HG03103 (cell line): Measurements from ENCODE around the gene NAA40.

ENCODE experiments used
- ATAC-seq: cut with Tn5 transposase; IDR thresholded peaks from one replicate; pipeline ENCODE4 v1.9.1; 2021; ENCODE audit warnings: low read depth; ENCODE audit not compliant: unreplicated experiment

The NAA40 gene

DNA sequence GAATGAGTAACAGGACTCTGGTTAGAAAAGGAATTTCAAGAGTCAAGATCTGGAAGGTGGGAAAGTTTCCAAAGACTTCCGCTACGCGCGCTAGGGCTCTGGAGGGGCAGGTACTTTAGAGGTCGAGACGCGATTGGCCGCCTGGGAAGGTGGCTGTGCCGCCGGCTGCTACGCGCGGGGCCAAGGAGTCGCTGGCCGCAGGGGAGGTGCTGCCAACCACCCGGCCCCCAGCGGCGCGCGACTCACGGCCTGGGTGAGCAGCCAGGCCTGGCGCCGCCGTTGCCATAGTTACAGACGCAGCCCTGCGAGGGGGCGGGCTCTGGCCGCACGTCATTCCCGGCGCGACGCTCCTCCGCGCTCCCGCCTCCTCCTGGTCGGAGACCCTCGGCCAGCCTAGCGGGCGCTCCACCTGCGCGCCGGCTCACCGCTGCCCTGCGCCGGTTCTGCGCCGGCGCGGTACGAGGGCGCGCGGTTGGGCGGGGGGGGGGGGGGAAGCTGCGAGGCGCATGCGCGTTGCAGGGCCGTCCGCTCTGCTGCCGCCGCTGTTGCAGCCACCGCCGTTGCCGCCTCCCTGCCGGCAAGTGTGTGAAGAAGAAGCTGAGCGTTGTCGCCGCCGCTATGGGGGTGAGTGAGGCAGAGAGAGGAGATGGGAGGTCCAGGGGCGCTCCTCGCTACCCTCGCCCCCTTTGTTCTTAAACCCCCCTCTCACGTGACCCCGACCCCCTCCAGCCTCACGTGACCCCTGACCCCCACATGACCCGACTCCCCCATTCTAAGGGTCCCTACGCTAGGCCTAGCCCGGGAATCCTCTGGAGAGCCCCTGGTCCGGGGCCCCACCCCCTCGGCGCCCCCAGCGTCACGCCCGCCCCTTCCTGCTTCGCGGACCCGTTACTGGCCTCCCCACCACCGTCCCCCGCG lies at the start of gene NAA40:
Gene NAA40, plus strand, starts transcription at position 524 of the 918 bp plus-strand sequence. Its CDS starts 95 bp downstream, at position 619.
- peak; percentile 87 for ATAC-seq

DNA sequence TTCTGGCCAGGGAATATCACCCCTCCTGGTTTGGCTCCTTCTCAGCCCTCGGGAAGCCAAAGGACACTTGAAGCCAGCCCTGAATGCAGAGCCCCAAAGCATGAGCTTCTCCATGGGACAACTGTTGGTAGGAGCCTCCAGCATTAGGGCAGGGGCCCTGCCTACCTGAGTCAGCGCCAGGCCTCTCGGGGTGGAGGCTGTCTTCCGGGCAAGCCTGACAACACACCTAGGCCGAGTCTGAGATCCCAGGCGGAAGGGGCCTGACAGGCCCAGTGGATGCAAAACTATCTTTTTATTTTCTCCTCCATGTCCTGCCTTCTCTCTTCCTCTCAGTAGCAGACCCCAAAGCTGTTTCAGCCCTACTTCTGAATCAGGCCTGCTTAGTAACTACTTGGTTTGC lies 49.5 kb upstream of the NAA40 start:
- no peak for ATAC-seq

DNA sequence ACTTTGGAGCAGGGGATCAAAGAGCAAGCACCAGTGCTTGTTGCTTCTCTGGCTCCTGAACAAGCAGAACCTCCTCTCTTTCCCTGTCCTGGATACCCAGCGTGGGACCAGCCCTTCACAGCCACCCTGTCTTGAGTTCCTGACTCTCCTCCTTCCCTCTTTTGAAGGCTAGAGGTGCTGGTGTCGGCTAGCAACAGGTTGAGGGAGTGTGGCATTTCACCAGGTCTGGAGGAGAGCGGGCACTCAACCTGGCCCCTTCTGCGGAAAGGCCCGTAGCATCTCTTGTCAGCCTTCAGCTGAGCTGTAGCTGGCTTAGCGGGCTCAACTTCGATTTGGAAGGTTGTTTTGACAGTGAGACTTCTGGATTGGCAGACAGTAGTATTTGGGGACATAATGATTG lies 48.4 kb upstream of the NAA40 start:
- ATAC-seq, result no peak

DNA sequence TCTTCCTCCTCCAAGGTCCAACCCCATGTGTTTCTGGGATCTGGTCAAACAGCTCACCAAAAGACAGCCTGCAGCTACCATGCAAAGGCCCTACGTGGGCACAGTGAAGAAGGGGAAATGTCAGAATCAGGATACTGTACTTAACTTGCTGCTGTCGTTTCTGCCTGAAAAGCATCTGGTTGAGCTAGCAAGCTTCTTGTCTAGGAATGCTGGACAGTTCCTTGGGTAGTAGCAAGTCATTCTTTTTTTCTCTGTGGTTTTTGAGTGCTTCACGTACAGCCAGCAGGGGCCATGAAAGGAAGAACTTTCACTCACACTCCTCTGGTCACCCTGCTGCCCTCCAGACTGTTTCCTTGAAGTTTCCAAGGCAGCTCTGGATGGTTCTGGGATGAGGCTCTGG lies 46.6 kb upstream of the NAA40 start:
- no peak for ATAC-seq

DNA sequence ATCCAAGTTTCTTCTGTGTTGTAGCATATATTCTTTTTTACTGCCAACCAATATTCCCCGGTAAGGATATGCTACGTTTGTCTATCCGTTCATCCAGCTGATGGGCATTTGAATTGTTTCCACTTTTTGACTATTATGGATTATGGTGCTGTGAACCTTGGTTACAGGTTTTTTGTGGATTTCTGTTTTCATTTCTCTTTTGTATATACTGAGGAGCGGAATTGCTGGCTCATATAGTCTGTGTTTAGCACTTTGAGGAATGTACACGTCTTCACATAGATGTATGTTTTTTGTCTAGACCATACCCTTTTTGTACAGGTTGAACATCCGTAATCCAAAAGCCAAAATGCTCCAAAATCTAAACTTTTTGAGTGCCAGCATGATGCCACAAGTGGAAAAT lies 45.4 kb upstream of the NAA40 start:
- no peak for ATAC-seq

DNA sequence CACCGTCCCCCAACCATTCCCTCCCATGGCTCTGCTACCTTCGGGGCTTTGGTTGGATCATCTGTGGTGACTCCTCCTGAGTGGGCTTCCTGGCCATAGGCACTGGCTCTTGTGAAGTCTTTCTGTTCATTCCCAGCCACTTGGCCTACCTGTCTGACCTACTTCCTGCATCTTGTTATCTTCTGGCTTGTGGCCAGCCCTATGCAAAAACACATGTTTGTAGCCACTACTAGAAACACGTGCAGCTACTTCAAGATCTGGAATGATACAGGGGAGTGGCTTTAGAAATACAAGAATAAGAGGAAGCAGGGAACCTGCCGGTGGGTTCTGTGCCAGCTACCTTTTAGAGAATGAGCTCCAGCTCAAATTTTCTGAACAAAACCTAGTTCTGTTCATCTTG lies 42.7 kb upstream of the NAA40 start:
- ATAC-seq, result no peak

DNA sequence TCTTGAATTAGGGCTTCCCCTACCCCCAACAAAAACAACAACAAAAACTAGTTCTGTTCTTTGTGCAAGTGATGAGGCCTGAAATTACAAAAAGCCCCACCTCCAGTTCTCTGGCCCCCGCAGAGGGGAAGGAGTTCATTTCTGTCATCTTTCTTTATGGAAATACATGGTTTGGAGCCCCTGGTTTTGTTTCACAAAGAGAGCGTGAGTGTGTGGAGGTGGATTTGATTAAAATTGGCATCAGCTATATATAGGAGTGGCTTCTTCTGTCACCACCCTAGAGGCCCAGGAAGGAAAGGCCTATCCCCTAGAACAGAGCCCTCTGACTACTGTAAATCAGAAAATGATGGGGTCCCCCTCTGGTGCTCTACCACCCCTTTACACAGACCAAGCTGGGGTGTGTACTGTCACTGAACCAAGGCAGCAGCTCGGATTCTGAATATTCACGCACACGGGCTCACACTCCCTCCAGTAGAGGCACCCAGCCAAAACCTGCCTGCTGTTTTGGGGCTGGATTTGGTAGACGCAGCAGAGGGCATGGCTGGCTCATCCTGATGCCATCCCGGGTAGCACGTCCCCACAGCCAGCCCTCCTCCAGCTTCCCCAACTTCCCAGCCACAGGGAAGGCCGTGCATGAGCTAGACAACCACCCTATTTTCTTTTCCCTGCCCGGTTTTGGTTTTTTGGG lies 41.2 kb upstream of the NAA40 start:
- ATAC-seq, result no peak

DNA sequence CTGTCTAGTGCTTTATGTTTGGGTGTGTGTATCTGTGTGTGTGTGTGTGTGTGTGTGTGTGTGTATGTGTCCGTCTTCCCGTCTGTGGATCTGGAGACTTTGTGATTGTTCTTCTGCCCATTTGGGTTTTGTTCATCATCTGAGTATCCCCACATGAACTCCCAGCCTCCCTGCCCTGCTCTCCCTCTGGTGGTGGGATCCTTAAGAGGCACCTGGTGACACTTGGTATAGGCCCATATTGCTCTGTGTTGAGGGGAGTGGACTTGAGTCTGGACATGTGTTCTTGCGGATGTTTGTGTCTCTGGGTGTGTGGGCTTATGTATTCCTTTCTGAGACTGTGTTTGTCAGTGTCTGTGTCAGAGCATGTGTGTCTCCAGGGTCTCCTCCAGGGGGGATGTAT lies 37.1 kb upstream of the NAA40 start:
- ATAC-seq, result no peak

DNA sequence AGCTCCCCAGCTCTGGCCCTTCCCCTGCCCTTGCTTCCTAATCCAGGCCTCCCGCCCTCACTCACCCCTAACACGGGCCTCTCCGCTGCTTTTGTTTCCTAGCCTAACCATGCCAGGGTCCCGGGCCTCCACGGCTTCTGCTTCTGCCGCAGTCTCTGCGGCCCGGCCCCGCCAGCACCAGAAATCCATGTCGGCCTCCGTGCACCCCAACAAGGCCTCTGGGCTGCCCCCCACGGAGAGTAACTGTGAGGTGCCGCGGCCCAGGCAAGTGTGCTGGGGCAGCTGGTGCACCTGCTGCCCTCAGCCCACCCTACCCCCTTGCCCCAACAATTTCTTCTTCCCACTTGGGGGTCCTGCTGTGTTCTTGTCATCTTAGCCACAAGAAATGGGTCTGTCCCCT lies 34.9 kb upstream of the NAA40 start:
- ATAC-seq, result no peak

DNA sequence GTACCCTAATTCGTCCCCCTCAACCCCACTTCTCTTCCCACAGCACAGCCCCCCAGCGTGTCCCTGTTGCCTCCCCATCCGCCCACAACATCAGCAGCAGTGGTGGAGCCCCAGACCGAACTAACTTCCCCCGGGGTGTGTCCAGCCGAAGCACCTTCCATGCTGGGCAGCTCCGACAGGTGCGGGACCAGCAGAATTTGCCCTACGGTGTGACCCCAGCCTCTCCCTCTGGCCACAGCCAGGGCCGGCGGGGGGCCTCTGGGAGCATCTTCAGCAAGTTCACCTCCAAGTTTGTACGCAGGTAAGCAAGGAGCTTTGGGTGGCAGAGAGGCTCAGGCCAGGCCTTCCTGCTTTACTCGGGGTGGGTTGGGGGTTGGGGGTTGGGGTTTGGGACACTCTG lies 34.1 kb upstream of the NAA40 start:
- no peak for ATAC-seq

DNA sequence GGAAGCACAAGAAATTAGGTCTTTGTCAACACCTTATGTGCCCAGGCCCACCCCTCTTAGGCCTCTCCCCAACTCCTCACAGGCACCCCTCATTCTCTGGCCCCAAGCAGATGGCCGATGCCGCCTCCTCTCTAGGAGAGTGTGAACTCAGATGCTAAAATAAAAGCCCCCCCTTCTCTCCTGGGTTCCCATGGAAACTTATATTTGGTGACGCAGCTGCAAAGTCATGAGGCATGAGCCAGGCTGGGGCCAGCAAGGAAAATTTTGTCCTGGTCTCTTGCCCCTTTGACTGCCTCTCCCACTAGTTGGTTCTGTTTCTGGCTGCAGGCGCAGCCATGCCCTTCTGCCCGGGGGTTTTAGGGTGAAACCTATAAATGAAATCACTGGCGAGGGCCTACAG lies 33.6 kb upstream of the NAA40 start:
- ATAC-seq, result no peak

DNA sequence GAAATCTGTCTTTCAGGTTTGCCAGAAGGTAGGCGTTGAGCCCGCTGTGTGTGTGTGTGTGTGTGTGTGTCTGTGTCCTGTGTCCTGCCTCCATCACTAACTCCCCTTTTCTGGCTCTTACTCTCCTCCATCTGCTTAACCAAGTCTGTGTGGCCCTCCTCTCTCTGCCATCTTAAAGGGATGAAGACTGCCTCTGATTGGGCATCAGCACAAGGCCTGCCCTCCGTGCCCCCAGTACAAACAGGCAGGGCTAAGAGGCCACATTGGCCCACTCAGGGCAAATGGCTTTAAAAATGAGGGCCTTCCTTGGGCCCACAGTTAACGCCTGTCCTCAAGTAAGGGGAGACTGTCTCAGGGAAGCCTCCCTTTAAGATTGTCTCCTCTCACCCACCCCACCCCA lies 32.7 kb upstream of the NAA40 start:
- ATAC-seq, result no peak

DNA sequence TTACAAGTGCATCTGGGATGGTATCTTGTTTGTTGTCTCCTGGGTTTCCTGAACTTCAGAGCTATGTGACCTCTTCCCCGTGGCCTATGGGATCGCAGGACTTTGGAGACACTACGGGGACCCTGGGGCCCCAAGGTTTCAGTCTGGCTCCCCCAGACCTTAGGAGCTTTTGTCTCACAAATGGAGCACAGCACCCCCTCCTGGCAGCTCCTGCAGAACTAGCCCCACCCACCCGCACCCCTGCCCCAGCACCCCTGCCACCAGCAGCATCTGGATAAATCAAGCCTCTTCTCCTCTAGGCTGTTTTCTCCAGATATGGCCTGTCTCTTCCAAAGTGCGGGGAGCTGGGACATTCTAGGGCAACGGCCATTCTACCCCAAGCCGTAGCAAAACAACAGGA lies 32.2 kb upstream of the NAA40 start:
- ATAC-seq, result no peak

DNA sequence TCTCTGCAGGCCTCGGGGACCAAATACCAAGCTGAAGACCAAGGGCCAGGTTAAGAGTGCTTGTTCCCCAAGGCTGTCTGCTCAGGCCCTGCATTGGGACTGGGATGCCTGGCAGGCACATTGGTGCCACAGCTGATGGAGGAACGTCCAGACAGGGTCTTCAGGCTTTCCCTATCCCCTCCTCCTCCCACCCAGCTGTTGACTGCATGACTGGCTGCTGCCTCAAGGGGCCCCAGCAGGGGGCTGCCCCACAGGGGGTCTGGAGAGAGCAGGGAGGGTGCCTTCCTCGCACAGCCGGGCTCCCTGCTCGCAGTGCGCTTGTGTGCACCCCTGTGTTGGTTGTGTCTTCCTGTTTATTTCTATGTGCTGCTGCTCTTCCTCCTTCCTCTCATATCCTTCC lies 31.7 kb upstream of the NAA40 start:
- ATAC-seq, result no peak

DNA sequence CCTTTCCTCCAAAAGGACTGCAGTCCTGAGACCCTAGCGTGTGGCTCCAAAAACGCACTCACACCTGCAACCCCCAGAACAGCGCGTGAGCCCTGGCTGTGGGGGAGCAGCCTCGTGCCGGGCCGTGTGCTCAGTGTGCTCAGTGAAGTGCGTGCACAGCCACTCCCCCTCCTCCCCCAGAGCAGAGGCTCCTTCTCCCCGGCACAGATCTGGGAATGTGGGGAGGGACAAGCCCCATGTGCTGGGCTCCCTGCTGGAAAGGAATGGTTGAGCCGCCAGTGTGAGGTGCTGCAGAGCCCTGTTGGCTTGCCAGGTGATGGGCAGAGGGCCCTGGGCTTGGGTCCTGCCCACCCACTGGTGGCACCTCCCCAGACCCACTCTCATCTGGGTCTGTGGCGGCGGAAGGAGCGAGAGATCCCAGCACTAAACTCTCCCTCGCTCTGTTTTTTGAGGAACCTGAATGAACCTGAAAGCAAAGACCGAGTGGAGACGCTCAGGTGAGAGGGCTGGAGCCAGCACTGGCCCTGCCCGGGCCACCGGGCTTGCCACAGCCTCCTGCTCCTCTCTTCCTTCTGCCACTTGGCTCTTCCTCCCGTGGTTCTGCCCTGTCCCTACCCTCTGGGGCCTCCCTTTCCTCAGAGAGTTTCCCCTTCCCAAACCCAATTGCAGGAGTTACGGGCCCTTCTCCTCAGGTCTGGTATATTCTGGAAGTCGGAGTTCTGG lies 30.8 kb upstream of the NAA40 start:
- no peak for ATAC-seq

DNA sequence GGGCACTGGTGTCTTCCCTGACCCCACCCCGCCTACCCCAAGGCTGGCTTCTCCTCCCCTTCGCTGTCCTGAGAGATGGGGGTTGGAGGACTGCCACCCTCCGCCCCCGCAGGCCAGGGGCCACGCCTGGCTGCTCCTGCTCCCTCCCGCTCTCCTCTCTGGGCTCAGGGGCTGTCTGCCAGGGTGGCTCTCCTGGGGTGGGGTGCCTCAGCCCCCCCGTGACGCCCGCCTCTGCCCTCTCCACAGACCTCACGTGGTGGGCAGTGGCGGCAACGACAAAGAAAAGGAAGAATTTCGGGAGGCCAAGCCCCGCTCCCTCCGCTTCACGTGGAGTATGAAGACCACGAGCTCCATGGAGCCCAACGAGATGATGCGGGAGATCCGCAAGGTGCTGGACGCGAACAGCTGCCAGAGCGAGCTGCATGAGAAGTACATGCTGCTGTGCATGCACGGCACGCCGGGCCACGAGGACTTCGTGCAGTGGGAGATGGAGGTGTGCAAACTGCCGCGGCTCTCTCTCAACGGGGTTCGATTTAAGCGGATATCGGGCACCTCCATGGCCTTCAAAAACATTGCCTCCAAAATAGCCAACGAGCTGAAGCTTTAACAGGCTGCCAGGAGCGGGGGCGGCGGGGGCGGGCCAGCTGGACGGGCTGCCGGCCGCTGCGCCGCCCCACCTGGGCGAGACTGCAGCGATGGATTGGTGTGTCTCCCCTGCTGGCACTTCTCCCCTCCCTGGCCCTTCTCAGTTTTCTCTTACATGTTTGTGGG lies 30.0 kb upstream of the NAA40 start:
- no peak for ATAC-seq

DNA sequence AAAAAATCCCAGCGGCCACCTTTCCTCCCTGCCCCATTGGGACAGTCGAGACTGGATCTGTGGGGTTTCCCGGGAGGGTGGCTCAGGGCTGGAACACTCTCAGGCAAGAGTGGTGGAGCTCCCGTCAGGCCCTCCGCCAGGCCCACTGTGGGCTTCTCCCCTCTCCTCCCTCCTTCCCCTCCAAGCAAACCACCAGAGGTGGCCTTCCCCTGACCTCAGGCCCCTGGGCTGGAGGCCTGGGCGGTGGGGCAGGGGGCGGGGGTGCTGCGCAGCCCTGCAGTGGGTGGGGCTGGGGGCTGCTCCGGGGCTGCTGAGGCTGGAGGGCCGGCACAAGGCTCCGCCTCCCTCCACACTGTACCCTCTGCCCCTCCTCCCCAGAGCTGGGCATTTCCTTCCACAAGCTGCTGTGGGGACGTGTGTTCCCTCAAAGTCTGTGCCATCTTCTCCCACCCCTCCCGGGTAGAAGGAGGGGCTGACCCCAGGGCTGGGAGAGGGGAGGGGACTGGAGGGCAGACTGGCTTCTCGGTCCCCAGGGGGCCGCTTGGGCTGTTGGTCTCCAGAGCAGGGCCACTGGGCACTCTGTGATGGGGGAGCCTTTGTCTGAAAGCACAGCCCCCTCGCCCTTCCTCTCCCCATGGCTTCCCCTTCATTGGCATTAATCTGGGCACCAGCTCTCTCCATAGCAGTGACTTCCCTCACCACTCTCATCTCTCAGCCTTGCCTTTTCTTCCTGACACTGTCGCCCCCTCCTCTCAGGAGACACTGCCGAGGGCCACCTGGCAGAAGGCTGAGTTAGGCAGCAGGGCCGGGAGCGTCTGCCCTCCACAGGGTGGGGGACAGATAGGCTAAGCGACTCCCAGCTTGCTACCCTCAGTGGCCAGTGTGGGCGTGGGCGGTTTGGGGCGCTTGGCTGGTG lies 29.0 kb upstream of the NAA40 start:
- no peak for ATAC-seq

DNA sequence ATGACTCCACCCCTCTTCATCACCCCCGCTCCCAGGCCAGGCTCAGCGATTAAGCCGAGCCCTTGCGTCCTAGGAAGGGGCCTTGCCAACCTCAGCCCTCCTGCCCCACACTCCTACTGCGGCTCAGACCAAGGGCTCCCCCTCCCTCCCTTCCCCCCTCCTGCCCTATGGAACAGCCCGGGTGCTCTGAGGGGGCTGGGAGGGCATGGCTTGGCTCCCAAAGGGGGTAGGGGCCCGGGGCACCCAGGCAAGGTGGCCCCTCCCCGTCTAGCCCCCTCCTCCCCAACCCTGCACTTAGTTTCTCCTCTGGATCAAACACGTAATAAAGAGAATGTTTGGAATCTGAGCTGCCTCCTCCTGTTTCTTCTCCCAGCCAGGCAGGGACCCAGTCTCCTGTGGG lies 28.1 kb upstream of the NAA40 start:
- ATAC-seq, result no peak

DNA sequence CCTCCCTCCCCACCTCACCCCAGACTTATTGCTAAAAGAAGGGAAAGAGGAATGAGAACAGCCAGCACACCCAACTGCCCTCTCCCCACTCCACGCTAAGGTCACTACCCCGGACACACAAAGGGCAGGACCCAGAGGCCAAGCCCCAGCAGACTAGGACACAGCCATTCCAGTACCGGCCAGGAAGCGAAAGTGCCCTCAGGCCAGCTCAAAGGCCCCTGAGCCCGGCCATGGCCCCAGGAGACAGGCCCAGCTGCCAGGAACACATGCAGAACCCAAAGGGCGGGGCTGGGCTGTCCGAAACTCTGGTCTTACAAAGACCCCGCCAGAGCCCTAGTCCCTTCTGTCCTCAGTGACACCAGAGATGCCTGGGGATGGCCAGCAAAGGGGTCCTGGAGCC lies 27.4 kb upstream of the NAA40 start:
- ATAC-seq, result no peak

DNA sequence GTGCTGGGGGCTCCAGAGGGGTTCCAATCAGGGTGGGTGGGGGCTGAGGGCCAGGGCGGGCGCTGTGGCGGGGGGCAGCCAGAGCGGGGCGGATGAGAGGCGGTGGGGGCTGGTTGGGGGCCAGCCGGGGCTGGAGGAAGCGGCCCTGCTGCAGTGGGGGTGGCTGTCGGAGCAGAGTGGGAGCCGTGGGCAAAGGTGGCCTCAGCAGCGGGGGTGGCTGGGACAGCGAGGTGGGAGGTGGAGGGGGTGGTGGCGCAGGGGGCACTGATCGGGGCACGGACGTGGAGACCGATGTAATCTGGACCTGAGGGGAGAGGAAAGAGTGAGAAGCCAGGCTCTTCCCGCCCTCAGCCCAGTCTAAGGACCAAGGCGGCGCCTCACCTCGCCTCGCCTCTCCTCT lies 26.9 kb upstream of the NAA40 start:
- no peak for ATAC-seq
